ENCODE measurements around the gene RTTN.

GRCh38 chr18:69957747-69958146 lies 247.7 kb downstream of the RTTN start:
- TF ChIP-seq, protein P1, sequence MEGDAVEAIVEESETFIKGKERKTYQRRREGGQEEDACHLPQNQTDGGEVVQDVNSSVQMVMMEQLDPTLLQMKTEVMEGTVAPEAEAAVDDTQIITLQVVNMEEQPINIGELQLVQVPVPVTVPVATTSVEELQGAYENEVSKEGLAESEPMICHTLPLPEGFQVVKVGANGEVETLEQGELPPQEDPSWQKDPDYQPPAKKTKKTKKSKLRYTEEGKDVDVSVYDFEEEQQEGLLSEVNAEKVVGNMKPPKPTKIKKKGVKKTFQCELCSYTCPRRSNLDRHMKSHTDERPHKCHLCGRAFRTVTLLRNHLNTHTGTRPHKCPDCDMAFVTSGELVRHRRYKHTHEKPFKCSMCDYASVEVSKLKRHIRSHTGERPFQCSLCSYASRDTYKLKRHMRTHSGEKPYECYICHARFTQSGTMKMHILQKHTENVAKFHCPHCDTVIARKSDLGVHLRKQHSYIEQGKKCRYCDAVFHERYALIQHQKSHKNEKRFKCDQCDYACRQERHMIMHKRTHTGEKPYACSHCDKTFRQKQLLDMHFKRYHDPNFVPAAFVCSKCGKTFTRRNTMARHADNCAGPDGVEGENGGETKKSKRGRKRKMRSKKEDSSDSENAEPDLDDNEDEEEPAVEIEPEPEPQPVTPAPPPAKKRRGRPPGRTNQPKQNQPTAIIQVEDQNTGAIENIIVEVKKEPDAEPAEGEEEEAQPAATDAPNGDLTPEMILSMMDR (conservative IDR thresholded peaks at IDR 0.05; ENCODE audit: low read length): no peak
- no peak for TF ChIP-seq EZH2phosphoT487 (IDR thresholded peaks at IDR 0.05; ENCODE audit: borderline replicate concordance)
